Lung (tissue), 12 donors: Measurements from ENCODE around the gene CLEC12A. TPM values are rescaled to one million over a fixed set of nuclear protein-coding genes. Genes with fewer than 3 reads are reported as not detected.
A peak's percentile ranks its signal among the peaks of the same experiment; 100 is the strongest.

Experiments used
- ATAC-seq: fragments of 200-7000 bp; cut with Tn5 transposase; one replicate; pipeline ENCODE4 v1.9.1; 2020; ENCODE audit warnings: moderate number of reproducible peaks; ENCODE audit not compliant: insufficient read depth, low FRiP score
- DNase-seq, 3 donors: peaks; one replicate each; pipeline ENCODE4 v3.0.0-alpha.2; 2013 to 2017
- H3K27ac ChIP-seq, 2 donors: one replicate each; pipeline ENCODE4 v1.5.1; 2013; ENCODE audit warnings: mild to moderate bottlenecking in 2 of 2, moderate library complexity in 2 of 2, control low read depth in 1 of 2, inconsistent platforms in 1 of 2, low read depth in 1 of 2, low read length in 1 of 2
- H3K27me3 ChIP-seq, 3 donors: one replicate each; pipeline ENCODE4 v1.5.1; 2013; ENCODE audit warnings: low read length in 2 of 3; ENCODE audit not compliant: control insufficient read depth in 3 of 3, insufficient read depth in 3 of 3
- H3K36me3 ChIP-seq, 4 donors: one replicate each; pipeline ENCODE4 v1.5.1; 2013; ENCODE audit warnings: low read length in 4 of 4, mild to moderate bottlenecking in 1 of 4, moderate library complexity in 1 of 4; ENCODE audit not compliant: control insufficient read depth in 4 of 4, insufficient read depth in 4 of 4
- H3K4me1 ChIP-seq, 5 donors: one replicate each; pipeline ENCODE4 v1.5.1; 2013; ENCODE audit warnings: low read length in 5 of 5, mild to moderate bottlenecking in 2 of 5, moderate library complexity in 1 of 5; ENCODE audit not compliant: control insufficient read depth in 5 of 5, insufficient read depth in 5 of 5
- H3K4me3 ChIP-seq: one replicate; pipeline ENCODE4 v1.5.1; 2013; ENCODE audit warnings: mild to moderate bottlenecking, control low read depth, moderate library complexity
- H3K9ac ChIP-seq, 2 donors: one replicate each; pipeline ENCODE4 v1.5.1; 2013; ENCODE audit warnings: low read length in 2 of 2, control low read depth in 1 of 2; ENCODE audit not compliant: insufficient read depth in 1 of 2
- H3K9me3 ChIP-seq, 4 donors: one replicate each; pipeline ENCODE4 v1.5.1; 2013; ENCODE audit warnings: low read length in 3 of 4, mild to moderate bottlenecking in 1 of 4, moderate library complexity in 1 of 4; ENCODE audit not compliant: control insufficient read depth in 4 of 4, insufficient read depth in 3 of 4
- CTCF ChIP-seq: IDR thresholded peaks from 2 replicates; pipeline ENCODE4 v1.5.1; 2012; ENCODE audit warnings: mild to moderate bottlenecking; ENCODE audit errors: control extremely low read depth, extremely low read depth
- WGBS, 2 donors: extraction: QIAGEN DNeasy Blood & Tissue Kit; methylation state at CpG; one replicate each; pipeline ENCODE4 v1.1.7; 2013; 5-methylcytosine and 5-hydroxymethylcytosine counted together
- polyA plus RNA-seq, 2 donors: library from polyadenylated mRNA; stranded (reverse); fragments of 200-250 nt; gene quantifications; one replicate each; pipeline ENCODE4 v1.2.1, GENCODE V29; 2013
- total RNA-seq, 2 donors: library from RNA; depleted of rRNA in 1 of 2; stranded (reverse); fragments of >200 nt in 1 of 2; gene quantifications; one replicate each; pipeline ENCODE4 v1.2.1, GENCODE V29; 2014 to 2021
- donor health status: control.
- donor health status: control.
- donor health status: Bipolar disorder and iron deficiency.
- donor health status: healthy.
- donor health status: DM: yes; HTN: yes; CAD: no.

Gene CLEC12A
- total and polyA plus RNA-seq, 4 donors, result 13.8 to 21.9 (median 17.1) TPM

- no peak for TF ChIP-seq CTCF
- ATAC-seq (no peak), DNase-seq (no peak)
- Histone ChIP-seq H3K27ac (no peak within 1 kb of the TSS), H3K9me3 (no peaks in the 10 kb centered on the region), H3K4me1 (no peaks in the 10 kb centered on the region), H3K27me3 (no peaks in the 10 kb centered on the region), H3K36me3 (no peaks in the 10 kb centered on the region), H3K4me3 (no peak within 1 kb of the TSS), H3K9ac (no peak within 1 kb of the TSS)
- 76 to 92% methylated on average over 14 of the region's 14 CpGs for WGBS, 2 donors
Measured at GRCh38 chr12:10030446-10030845, 59.2 kb downstream of the CLEC12A start, which contains the start of gene CLEC9A. TSS of gene CLEC9A (plus strand) at chr12:10030682. CDS start at chr12:10052688, 22,006 bp downstream.

GRCh38 chr12:10031321-10031720 lies 60.1 kb downstream of the CLEC12A start:
- H3K4me3 ChIP-seq, result no peak overlapping the region
- no peak for TF ChIP-seq CTCF
- no peak overlapping the region for H3K27ac ChIP-seq
- DNase-seq, result no peak
- H3K27me3 ChIP-seq, result no peaks in the 10 kb centered on the region
- H3K9ac ChIP-seq, result no peak overlapping the region
- H3K4me1 ChIP-seq, result no peaks in the 10 kb centered on the region
- no peaks in the 10 kb centered on the region for H3K36me3 ChIP-seq
- WGBS, 2 donors, result 51 to 62% methylated on average over 4 of the region's 4 CpGs
- H3K9me3 ChIP-seq, result no peaks in the 10 kb centered on the region
- ATAC-seq, result no peak

GRCh38 chr12:10031771-10032175 lies 60.6 kb downstream of the CLEC12A start:
- 52 to 66% methylated on average over 5 of the region's 5 CpGs for WGBS, 2 donors
- no peaks in the 10 kb centered on the region for H3K9me3 ChIP-seq
- H3K36me3 ChIP-seq, result no peaks in the 10 kb centered on the region
- peak in 1 of 3 donors; percentile 15 for DNase-seq
- H3K27ac ChIP-seq, result no peak overlapping the region
- H3K4me1 ChIP-seq, result no peaks in the 10 kb centered on the region
- TF ChIP-seq CTCF, result no peak
- no peak for ATAC-seq
- H3K4me3 ChIP-seq, result no peak overlapping the region
- H3K27me3 ChIP-seq, result no peaks in the 10 kb centered on the region
- no peak overlapping the region for H3K9ac ChIP-seq
